Activated B cell treated with CpG ODN at 0.5 μM for 24 hours (primary cell): ENCODE results near the gene PDE9A. TPM values are rescaled to one million over a fixed set of nuclear protein-coding genes. Genes with fewer than 3 reads are reported as not detected.
"Not testable (repeated sequence)": the region's sequence is repeated elsewhere in the genome, so short reads cannot be mapped to it uniquely, and the experiment has no call there.

ENCODE experiments used
- ATAC-seq: fragments of 200-7000 bp; cut with Tn5 transposase; one replicate; pipeline ENCODE4 v1.10.0; 2021; ENCODE audit warnings: low read depth, mild to moderate bottlenecking, moderate library complexity
- CTCF ChIA-PET: fragments of 350-600 bp; sonication (Branson Sonifier 250); formaldehyde crosslinking; loops from one replicate; lab custom pipeline; 2021; ENCODE audit warnings: antibody characterized with exemption; lab: Charles Lee
- POLR2A ChIA-PET: fragments of 350-600 bp; sonication (Branson Sonifier 250); formaldehyde crosslinking; loops from one replicate; lab custom pipeline; 2021; ENCODE audit warnings: antibody characterized with exemption; lab: Charles Lee
- DNase-seq: peaks from one replicate; pipeline ENCODE4 v3.0.0; 2022
- H3K27ac Mint-ChIP-seq: one replicate; pipeline ENCODE4 v1.8.0; 2020; ENCODE audit warnings: mixed read lengths
- H3K27me3 Mint-ChIP-seq: one replicate; pipeline ENCODE4 v1.8.0; 2021; ENCODE audit warnings: mixed read lengths
- H3K36me3 Mint-ChIP-seq: one replicate; pipeline ENCODE4 v1.8.0; 2021; ENCODE audit warnings: low read depth, mixed read lengths
- H3K4me1 Mint-ChIP-seq: one replicate; pipeline ENCODE4 v1.8.0; 2021; ENCODE audit warnings: mixed read lengths
- H3K4me3 Mint-ChIP-seq: one replicate; pipeline ENCODE4 v1.8.0; 2020; ENCODE audit warnings: mild to moderate bottlenecking, mixed read lengths
- H3K9me3 Mint-ChIP-seq: one replicate; pipeline ENCODE4 v1.8.0; 2020; ENCODE audit warnings: mixed read lengths
- CTCF ChIP-seq: fragments of 200-600 bp; IDR thresholded peaks from one replicate; pipeline ENCODE4 v1.8.0; 2022; ENCODE audit warnings: antibody characterized with exemption, mild to moderate bottlenecking
- intact Hi-C: fragments of 100-400 bp; cut with micrococcal nuclease; formaldehyde crosslinking; loops from one replicate; pipeline ENCODE4 v1.15.1; 2024
- total RNA-seq: library from RNA; stranded (reverse); gene quantifications from 2 replicates; pipeline ENCODE4 v1.2.3, GENCODE V29; 2022

PDE9A gene
- total RNA-seq, 1 donor from 2014 or later = 0.58 TPM

GRCh38 chr21:42611852-42612251 lies 41.6 kb upstream of the PDE9A start:
- ChIA-PET CTCF (no interaction called here), POLR2A (no interaction called here)
- H3K27me3 Mint-ChIP-seq = peaks cover 2% of the 10 kb centered on the region
- DNase-seq (no peak), ATAC-seq (no peak)
- H3K27ac Mint-ChIP-seq = no peak overlapping the region
- no peaks in the 10 kb centered on the region for H3K36me3 Mint-ChIP-seq
- H3K4me1 Mint-ChIP-seq = peaks cover 8% of the 10 kb centered on the region
- H3K4me3 Mint-ChIP-seq = no peak overlapping the region
- intact Hi-C loops = no loop called here
- H3K9me3 Mint-ChIP-seq = peaks cover 9% of the 10 kb centered on the region
- TF ChIP-seq CTCF = no peak

GRCh38 chr21:42612390-42612789 lies 41.0 kb upstream of the PDE9A start:
- H3K27me3 Mint-ChIP-seq = peaks cover 2% of the 10 kb centered on the region
- no peak overlapping the region for H3K4me3 Mint-ChIP-seq
- no peaks in the 10 kb centered on the region for H3K36me3 Mint-ChIP-seq
- TF ChIP-seq CTCF = no peak
- no peak overlapping the region for H3K27ac Mint-ChIP-seq
- POLR2A ChIA-PET = interaction anchor here (0.7 kb wide), 1 partner anchor 1328 kb away, joined by 3 read pairs; no protein-coding TSS in a partner anchor
- no peak for ATAC-seq
- intact Hi-C loops = no loop called here
- CTCF ChIA-PET = no interaction called here
- H3K9me3 Mint-ChIP-seq = peaks cover 9% of the 10 kb centered on the region
- DNase-seq = no peak
- H3K4me1 Mint-ChIP-seq = peaks cover 8% of the 10 kb centered on the region

- DNase-seq (no peak), ATAC-seq (no peak)
- Mint-ChIP-seq H3K9me3 (peaks cover 9% of the 10 kb centered on the region), H3K4me1 (peaks cover 8% of the 10 kb centered on the region), H3K27me3 (peaks cover 11% of the 10 kb centered on the region), H3K4me3 (no peak overlapping the region), H3K36me3 (no peaks in the 10 kb centered on the region), H3K27ac (no peak overlapping the region)
- no peak for TF ChIP-seq CTCF
- ChIA-PET CTCF (no interaction called here), POLR2A (no interaction called here)
- intact Hi-C loops = no loop called here
Measured at GRCh38 chr21:42613756-42614155, 39.7 kb upstream of the PDE9A start.

GRCh38 chr21:42614396-42614795 lies 39.0 kb upstream of the PDE9A start:
- no peak overlapping the region for H3K4me3 Mint-ChIP-seq
- ATAC-seq (no peak), DNase-seq (no peak)
- peaks cover 8% of the 10 kb centered on the region for H3K4me1 Mint-ChIP-seq
- intact Hi-C loops = no loop called here
- ChIA-PET POLR2A (no interaction called here), CTCF (no interaction called here)
- no peak for TF ChIP-seq CTCF
- H3K9me3 Mint-ChIP-seq = peaks cover 6% of the 10 kb centered on the region
- no peaks in the 10 kb centered on the region for H3K36me3 Mint-ChIP-seq
- H3K27ac Mint-ChIP-seq = no peak overlapping the region
- peaks cover 13% of the 10 kb centered on the region for H3K27me3 Mint-ChIP-seq

GRCh38 chr21:42614811-42615351 lies 38.5 kb upstream of the PDE9A start:
- Mint-ChIP-seq H3K27me3 (peaks cover 15% of the 10 kb centered on the region), H3K9me3 (peaks cover 4% of the 10 kb centered on the region), H3K27ac (no peak overlapping the region), H3K4me3 (no peak overlapping the region), H3K4me1 (peaks cover 6% of the 10 kb centered on the region), H3K36me3 (no peaks in the 10 kb centered on the region)
- no peak for TF ChIP-seq CTCF
- intact Hi-C loops = no loop called here
- ATAC-seq = peak; percentile 37
- CTCF ChIA-PET = no interaction called here
- POLR2A ChIA-PET = no interaction called here
- DNase-seq = no peak

GRCh38 chr21:42615377-42615776 lies 38.0 kb upstream of the PDE9A start:
- H3K4me3 Mint-ChIP-seq, intact Hi-C loops, POLR2A ChIA-PET, H3K4me1 Mint-ChIP-seq, H3K36me3 Mint-ChIP-seq, H3K9me3 Mint-ChIP-seq, DNase-seq, CTCF ChIA-PET, ATAC-seq, H3K27ac Mint-ChIP-seq: not testable (repeated sequence)
- H3K27me3 Mint-ChIP-seq = peaks cover 18% of the 10 kb centered on the region
